IMR-90 (cell line): ENCODE results near the gene MYH16. TPM values are rescaled to one million over a fixed set of nuclear protein-coding genes. Genes with fewer than 3 reads are reported as not detected.

ENCODE experiments used
- ATAC-seq: fragments of 200-7000 bp; cut with Tn5 transposase; 2 replicates; pipeline ENCODE4 v1.9.1; 2020; ENCODE audit warnings: low read depth, mild to moderate bottlenecking, moderate library complexity
- BruUV-seq: library from RNA; stranded (reverse); fragments of 400-500 nt; replicated peaks from 2 replicates; lab custom pipeline; 2021; lab: Mats Ljungman, UMichigan
- CTCF ChIA-PET: fragments of 300-600 bp; formaldehyde crosslinking; extraction: SDS; loops from one replicate; lab custom pipeline; 2021; ENCODE audit warnings: antibody characterized with exemption; lab: Yijun Ruan, JAX
- POLR2A ChIA-PET: fragments of 300-600 bp; sonication (Branson Sonifier 250); formaldehyde crosslinking; loops from one replicate; lab custom pipeline; 2022; ENCODE audit warnings: antibody characterized with exemption; ENCODE audit not compliant: unreplicated experiment; lab: Charles Lee
- DNase-seq: peaks from one replicate; pipeline ENCODE4 v3.0.0; 2013
- H2AFZ ChIP-seq: replicated peaks from 2 replicates; pipeline ENCODE3; 2013; ENCODE audit warnings: low read length, mild to moderate bottlenecking; ENCODE audit not compliant: poor library complexity
- H2AK5ac ChIP-seq: 2 replicates; pipeline ENCODE4 v1.6.1; 2013; ENCODE audit warnings: low read depth, low read length, inconsistent platforms
- H2AK9ac ChIP-seq: replicated peaks from 2 replicates; pipeline ENCODE3; 2013; ENCODE audit warnings: mild to moderate bottlenecking, low read depth, low read length, moderate library complexity; ENCODE audit not compliant: poor library complexity
- H2BK120ac ChIP-seq: 2 replicates; pipeline ENCODE4 v1.6.1; 2013; ENCODE audit warnings: low read depth, low read length, inconsistent platforms
- H2BK15ac ChIP-seq: 3 replicates; pipeline ENCODE4 v1.6.1; 2013; ENCODE audit warnings: low read depth, low read length, inconsistent platforms
- H2BK20ac ChIP-seq: 2 replicates; pipeline ENCODE4 v1.6.1; 2013; ENCODE audit warnings: low read depth, mild to moderate bottlenecking, inconsistent platforms, low read length, moderate library complexity
- H2BK5ac ChIP-seq: 2 replicates; pipeline ENCODE4 v1.6.1; 2013; ENCODE audit warnings: mild to moderate bottlenecking, low read depth, low read length, inconsistent platforms; ENCODE audit not compliant: poor library complexity, severe bottlenecking
- H3K14ac ChIP-seq: replicated peaks from 2 replicates; pipeline ENCODE4 v1.6.1; 2013; ENCODE audit warnings: low read depth, low read length, inconsistent platforms
- H3K18ac ChIP-seq: 2 replicates; pipeline ENCODE4 v1.6.1; 2013; ENCODE audit warnings: low read depth, low read length, control low read depth
- H3K23ac ChIP-seq: 2 replicates; pipeline ENCODE4 v1.6.1; 2013; ENCODE audit warnings: low read depth, low read length, inconsistent platforms
- H3K27ac ChIP-seq: 2 replicates; pipeline ENCODE4 v1.5.1; 2013; ENCODE audit warnings: mild to moderate bottlenecking, control low read depth, low read length; ENCODE audit not compliant: insufficient read depth
- H3K27me3 ChIP-seq: 2 replicates; pipeline ENCODE4 v1.6.1; 2013; ENCODE audit warnings: low read length; ENCODE audit not compliant: control insufficient read depth, insufficient read depth
- H3K36me3 ChIP-seq: 2 replicates; pipeline ENCODE4 v1.6.1; 2013; ENCODE audit warnings: low read length, mixed read lengths; ENCODE audit not compliant: control insufficient read depth, insufficient read depth
- H3K4ac ChIP-seq: 2 replicates; pipeline ENCODE4 v1.6.1; 2013; ENCODE audit warnings: low read depth, low read length, inconsistent platforms
- H3K4me1 ChIP-seq: 2 replicates; pipeline ENCODE4 v1.6.1; 2013; ENCODE audit warnings: low read length, mixed read lengths; ENCODE audit not compliant: control insufficient read depth, insufficient read depth
- H3K4me2 ChIP-seq: 2 replicates; pipeline ENCODE4 v1.6.1; 2013; ENCODE audit warnings: low read depth, mild to moderate bottlenecking, control low read depth, low read length, moderate library complexity
- H3K4me3 ChIP-seq: 2 replicates; pipeline ENCODE4 v1.5.1; 2013; ENCODE audit warnings: low read depth, mild to moderate bottlenecking, control low read depth, low read length, moderate library complexity; ENCODE audit not compliant: insufficient read depth
- H3K56ac ChIP-seq: 2 replicates; pipeline ENCODE4 v1.6.1; 2013; ENCODE audit warnings: low read length, inconsistent platforms; ENCODE audit not compliant: insufficient read depth; ENCODE audit errors: extremely low read depth
- H3K79me1 ChIP-seq, 2 experiments: 2 replicates each; pipeline ENCODE4 v1.6.1; 2013; ENCODE audit warnings: low read length in 2 of 2, inconsistent platforms in 1 of 2, low read depth in 1 of 2
- H3K9ac ChIP-seq: 2 replicates; pipeline ENCODE4 v1.6.1; 2013; ENCODE audit warnings: low read depth, low read length, control low read depth
- H3K9me1 ChIP-seq: 2 replicates; pipeline ENCODE4 v1.6.1; 2013; ENCODE audit warnings: low read length, inconsistent platforms; ENCODE audit not compliant: insufficient read depth
- H3K9me3 ChIP-seq: 2 replicates; pipeline ENCODE4 v1.6.1; 2013; ENCODE audit warnings: low read length; ENCODE audit not compliant: control insufficient read depth, insufficient read depth
- H4K20me1 ChIP-seq: 2 replicates; pipeline ENCODE4 v1.6.1; 2013; ENCODE audit warnings: low read length, inconsistent platforms; ENCODE audit not compliant: insufficient read depth
- H4K5ac ChIP-seq: 2 replicates; pipeline ENCODE4 v1.6.1; 2013; ENCODE audit warnings: mild to moderate bottlenecking, low read depth, low read length, control low read depth
- H4K8ac ChIP-seq, 2 experiments: 2 replicates each; pipeline ENCODE4 v1.6.1; 2013; ENCODE audit warnings: low read depth in 2 of 2, low read length in 2 of 2, control low read depth in 1 of 2, inconsistent platforms in 1 of 2
- H4K91ac ChIP-seq: 2 replicates; pipeline ENCODE4 v1.6.1; 2013; ENCODE audit warnings: low read depth, low read length, inconsistent platforms; ENCODE audit not compliant: insufficient read depth
- BHLHE40 ChIP-seq: fragments of 150-350 bp; IDR thresholded peaks from 2 replicates; pipeline ENCODE4 v1.6.1; 2016; ENCODE audit warnings: mild to moderate bottlenecking, low read depth, low read length
- CEBPB ChIP-seq: IDR thresholded peaks from 2 replicates; pipeline ENCODE4 v1.6.1; 2012; ENCODE audit warnings: low read depth, low read length, improper control_type of control experiment
- MAZ ChIP-seq: IDR thresholded peaks from 2 replicates; pipeline ENCODE4 v1.6.1; 2012; ENCODE audit warnings: low read depth, mild to moderate bottlenecking, low read length, improper control_type of control experiment, moderate library complexity, borderline replicate concordance
- NFE2L2 ChIP-seq: fragments of 150-350 bp; IDR thresholded peaks from 2 replicates; pipeline ENCODE4 v1.6.1; 2016; ENCODE audit warnings: low read depth, mild to moderate bottlenecking, low read length
- POLR2A ChIP-seq: IDR thresholded peaks from 2 replicates; pipeline ENCODE4 v1.6.1; 2012; ENCODE audit warnings: mild to moderate bottlenecking, low read depth, low read length
- RFX5 ChIP-seq: IDR thresholded peaks from 2 replicates; pipeline ENCODE4 v1.8.0; 2012; ENCODE audit warnings: low read depth, mild to moderate bottlenecking, low read length, moderate library complexity
- WGBS, 2 experiments: methylation state at CpG; one replicate each; pipeline versions ENCODE4 v1.1.5 to v1.1.7; 2013; ENCODE audit warnings: missing lambda C conversion rate in 2 of 2; ENCODE audit not compliant: insufficient read length in 1 of 2; ENCODE audit errors: extremely low coverage in 2 of 2; 5-methylcytosine and 5-hydroxymethylcytosine counted together
- dilution Hi-C: fragments of 300-500 bp; cut with HindIII; formaldehyde crosslinking; loops from one replicate; pipeline ENCODE4 v1.14.3; 2018; ENCODE audit warnings: low sequenced_read_pairs; ENCODE audit not compliant: unreplicated experiment
- in situ Hi-C: fragments of 300-500 bp; cut with MboI; formaldehyde crosslinking; loops from 3 replicates; pipeline ENCODE4 v1.14.3; 2019; ENCODE audit warnings: low sequenced_read_pairs, inconsistent platforms, mixed read lengths
- intact Hi-C: fragments of 100-400 bp; cut with micrococcal nuclease; formaldehyde crosslinking; loops from 2 replicates; pipeline ENCODE4 v1.10.0; 2022
- polyA plus RNA-seq, 3 experiments: library from polyadenylated mRNA; depleted of rRNA; stranded (reverse); fragments of >200 nt; gene quantifications; 2 replicates each; pipeline ENCODE4 v1.2.3, GENCODE V29; 2012; ENCODE audit warnings: low replicate concordance in 1 of 3
- total RNA-seq: library from RNA; depleted of rRNA; stranded (reverse); fragments of >200 nt; gene quantifications from 2 replicates; pipeline ENCODE4 v1.2.3, GENCODE V29; 2012
- TF ChIP-seq, protein P1 (sequence below): conservative IDR thresholded peaks from 2 replicates; pipeline ENCODE4 v1.5.1; 2012; ENCODE audit warnings: mild to moderate bottlenecking, low read depth, low read length, improper control_type of control experiment

The MYH16 gene
- total and polyA plus RNA-seq, 2 of the 4 experiments (the other 2 are of a cell fraction) = 0.09 to 0.18 TPM

DNA sequence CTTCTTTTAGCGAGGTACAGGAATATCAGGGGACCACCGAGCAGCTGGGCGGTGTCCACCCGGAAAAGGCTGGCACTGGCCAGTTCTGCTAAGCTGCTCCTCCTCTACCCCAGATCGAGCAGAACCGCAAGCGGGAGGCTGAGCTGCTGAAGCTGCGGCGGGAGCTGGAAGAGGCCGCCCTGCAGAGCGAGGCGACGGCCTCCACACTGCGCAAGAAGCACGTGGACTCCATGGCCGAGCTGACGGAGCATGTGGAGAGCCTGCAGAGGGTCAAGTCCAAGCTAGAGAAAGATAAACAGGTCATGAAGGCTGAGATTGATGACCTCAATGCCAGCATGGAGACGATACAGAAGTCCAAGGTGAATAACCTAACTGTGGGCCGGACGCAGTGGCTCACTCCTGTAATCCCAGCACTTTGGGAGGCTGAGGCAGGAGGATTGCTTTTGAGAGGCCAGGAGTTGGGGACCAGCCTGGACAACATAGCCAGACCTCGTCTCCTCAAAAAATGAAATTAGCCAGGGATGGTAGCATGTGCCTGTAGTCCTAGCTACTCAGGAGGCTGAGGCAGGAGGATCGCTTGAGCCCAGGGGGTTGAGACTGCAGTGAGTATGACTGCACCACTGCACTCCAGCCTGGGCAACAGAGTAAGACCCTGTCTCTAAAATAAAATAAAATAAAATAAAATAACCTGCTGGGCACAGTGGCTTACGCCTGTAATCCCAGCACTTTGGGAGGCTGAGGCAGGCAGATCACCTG is 15.3 kb downstream of the MYH16 start:
- intact Hi-C loops = no loop called here
- ATAC-seq (no peak), DNase-seq (no peak)
- Histone ChIP-seq H2AFZ (no peak overlapping the region), H3K4me1 (peaks cover 5% of the 10 kb centered on the region; the same call in 1 of the 2 replicates), H3K9me1 (no peaks in the 10 kb centered on the region; the same call in 1 of the 2 replicates), H4K91ac (no peak overlapping the region), H2BK120ac (no peak overlapping the region), H2BK5ac (no peak overlapping the region), H3K9me3 (no peaks in the 10 kb centered on the region), H4K5ac (no peak overlapping the region), H3K14ac (no peak overlapping the region), H3K23ac (no peak overlapping the region), H4K20me1 (no peaks in the 10 kb centered on the region), H3K9ac (no peak overlapping the region), H3K56ac (no peak overlapping the region), H3K4ac (no peak overlapping the region), H2BK15ac (no peak overlapping the region), H2BK20ac (no peak overlapping the region), H3K18ac (no peak overlapping the region), H3K36me3 (no peaks in the 10 kb centered on the region), H4K8ac (no peak overlapping the region), H2AK5ac (no peak overlapping the region), H3K27ac (no peak overlapping the region), H3K27me3 (no peaks in the 10 kb centered on the region; the same call in 1 of the 2 replicates), H3K79me1 (no peaks in the 10 kb centered on the region), H3K4me3 (no peak overlapping the region), H3K4me2 (no peak overlapping the region), H2AK9ac (no peak overlapping the region)
- CTCF ChIA-PET = no interaction called here
- POLR2A ChIA-PET = no interaction called here
- no TSS peak for BruUV-seq
- 86% methylated on average over 14 of the region's 23 CpGs; no CpG with 5 or more reads in 1 of the 2 experiments for WGBS, 2 experiments
- in situ Hi-C loops = no loop called here
- dilution Hi-C loops = no loop called here
- TF ChIP-seq NFE2L2 (no peak), CEBPB (no peak), BHLHE40 (no peak), MAZ (no peak), RFX5 (no peak), POLR2A (no peak)
- TF ChIP-seq, protein P1, sequence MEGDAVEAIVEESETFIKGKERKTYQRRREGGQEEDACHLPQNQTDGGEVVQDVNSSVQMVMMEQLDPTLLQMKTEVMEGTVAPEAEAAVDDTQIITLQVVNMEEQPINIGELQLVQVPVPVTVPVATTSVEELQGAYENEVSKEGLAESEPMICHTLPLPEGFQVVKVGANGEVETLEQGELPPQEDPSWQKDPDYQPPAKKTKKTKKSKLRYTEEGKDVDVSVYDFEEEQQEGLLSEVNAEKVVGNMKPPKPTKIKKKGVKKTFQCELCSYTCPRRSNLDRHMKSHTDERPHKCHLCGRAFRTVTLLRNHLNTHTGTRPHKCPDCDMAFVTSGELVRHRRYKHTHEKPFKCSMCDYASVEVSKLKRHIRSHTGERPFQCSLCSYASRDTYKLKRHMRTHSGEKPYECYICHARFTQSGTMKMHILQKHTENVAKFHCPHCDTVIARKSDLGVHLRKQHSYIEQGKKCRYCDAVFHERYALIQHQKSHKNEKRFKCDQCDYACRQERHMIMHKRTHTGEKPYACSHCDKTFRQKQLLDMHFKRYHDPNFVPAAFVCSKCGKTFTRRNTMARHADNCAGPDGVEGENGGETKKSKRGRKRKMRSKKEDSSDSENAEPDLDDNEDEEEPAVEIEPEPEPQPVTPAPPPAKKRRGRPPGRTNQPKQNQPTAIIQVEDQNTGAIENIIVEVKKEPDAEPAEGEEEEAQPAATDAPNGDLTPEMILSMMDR = no peak
